ENCODE data around the gene C2orf49.
"Not testable (repeated sequence)": the region's sequence is repeated elsewhere in the genome, so short reads cannot be mapped to it uniquely, and the experiment has no call there.

Gene C2orf49

GRCh38 chr2:105321875-105322646, 15.3 kb upstream of the C2orf49 start:
- TF ChIP-seq, protein P1, sequence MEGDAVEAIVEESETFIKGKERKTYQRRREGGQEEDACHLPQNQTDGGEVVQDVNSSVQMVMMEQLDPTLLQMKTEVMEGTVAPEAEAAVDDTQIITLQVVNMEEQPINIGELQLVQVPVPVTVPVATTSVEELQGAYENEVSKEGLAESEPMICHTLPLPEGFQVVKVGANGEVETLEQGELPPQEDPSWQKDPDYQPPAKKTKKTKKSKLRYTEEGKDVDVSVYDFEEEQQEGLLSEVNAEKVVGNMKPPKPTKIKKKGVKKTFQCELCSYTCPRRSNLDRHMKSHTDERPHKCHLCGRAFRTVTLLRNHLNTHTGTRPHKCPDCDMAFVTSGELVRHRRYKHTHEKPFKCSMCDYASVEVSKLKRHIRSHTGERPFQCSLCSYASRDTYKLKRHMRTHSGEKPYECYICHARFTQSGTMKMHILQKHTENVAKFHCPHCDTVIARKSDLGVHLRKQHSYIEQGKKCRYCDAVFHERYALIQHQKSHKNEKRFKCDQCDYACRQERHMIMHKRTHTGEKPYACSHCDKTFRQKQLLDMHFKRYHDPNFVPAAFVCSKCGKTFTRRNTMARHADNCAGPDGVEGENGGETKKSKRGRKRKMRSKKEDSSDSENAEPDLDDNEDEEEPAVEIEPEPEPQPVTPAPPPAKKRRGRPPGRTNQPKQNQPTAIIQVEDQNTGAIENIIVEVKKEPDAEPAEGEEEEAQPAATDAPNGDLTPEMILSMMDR (conservative IDR thresholded peaks at IDR 0.05), result no peak
- no peak overlapping the region for H3K27ac ChIP-seq

- H3K27ac ChIP-seq, result no peak overlapping the region
- TF ChIP-seq, protein P1 (conservative IDR thresholded peaks at IDR 0.05), result no peak
Measured at GRCh38 chr2:105323111-105323510, 14.2 kb upstream of the C2orf49 start.

GRCh38 chr2:105324101-105324500, 13.2 kb upstream of the C2orf49 start:
- TF ChIP-seq, protein P1 (conservative IDR thresholded peaks at IDR 0.05), result no peak
- H3K27ac ChIP-seq, result no peak overlapping the region

DNA sequence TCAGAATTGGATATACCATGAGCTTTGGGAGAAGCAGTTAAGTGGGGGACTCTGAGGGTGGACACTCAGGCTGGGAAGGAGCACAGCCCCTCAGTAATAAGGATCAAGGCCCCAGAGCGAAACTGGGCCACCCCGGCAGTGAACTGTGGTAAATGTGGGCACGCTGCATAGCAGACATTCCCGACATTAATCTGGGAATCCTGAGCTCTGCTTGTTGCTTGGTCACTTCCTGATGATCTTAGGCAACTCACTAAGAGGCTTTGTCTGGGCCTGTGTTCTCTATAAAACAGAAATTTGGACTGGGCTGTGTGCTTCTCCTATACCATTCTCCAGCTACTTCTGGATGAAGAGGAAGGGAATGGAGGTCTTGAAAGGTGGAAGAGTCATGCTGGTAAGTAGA, 12.6 kb upstream of the C2orf49 start:
- TF ChIP-seq, protein P1 (conservative IDR thresholded peaks at IDR 0.05), result no peak

DNA sequence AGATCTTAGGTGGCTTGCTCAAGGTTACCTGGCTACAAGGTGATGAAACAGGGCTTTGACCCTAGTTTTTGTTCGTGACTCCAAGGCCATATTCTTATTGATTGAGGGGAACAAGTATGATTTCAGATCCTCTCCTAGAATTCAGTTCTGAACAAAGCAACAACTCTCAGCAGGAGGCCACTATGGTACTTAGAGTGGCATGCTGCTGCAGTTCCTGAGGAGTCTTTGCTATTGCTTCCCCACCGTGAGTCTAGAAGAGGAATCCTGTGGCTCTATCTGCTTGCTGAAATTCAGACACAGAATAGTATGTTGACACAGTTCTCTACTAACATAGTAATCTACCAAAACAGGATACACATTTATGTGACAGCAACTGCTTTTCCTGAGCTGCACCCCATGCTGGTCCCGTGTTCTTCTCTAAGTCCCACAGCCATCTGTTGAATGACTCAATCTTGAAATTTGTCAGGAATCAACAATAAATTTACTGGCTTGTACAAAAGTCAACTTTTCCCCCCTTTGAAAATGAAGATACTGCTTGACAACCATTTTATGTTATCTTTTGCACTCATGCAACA, 11.9 kb upstream of the C2orf49 start:
- TF ChIP-seq, protein P1 (conservative IDR thresholded peaks at IDR 0.05), result no peak
- no peak overlapping the region for H3K27ac ChIP-seq

More for the DNA sequence above, 12.6 kb upstream of the C2orf49 start:
- H3K27ac ChIP-seq, result no peak overlapping the region

- H3K27ac ChIP-seq, result not testable (repeated sequence)
Measured at GRCh38 chr2:105327271-105327670, 10.1 kb upstream of the C2orf49 start.

DNA sequence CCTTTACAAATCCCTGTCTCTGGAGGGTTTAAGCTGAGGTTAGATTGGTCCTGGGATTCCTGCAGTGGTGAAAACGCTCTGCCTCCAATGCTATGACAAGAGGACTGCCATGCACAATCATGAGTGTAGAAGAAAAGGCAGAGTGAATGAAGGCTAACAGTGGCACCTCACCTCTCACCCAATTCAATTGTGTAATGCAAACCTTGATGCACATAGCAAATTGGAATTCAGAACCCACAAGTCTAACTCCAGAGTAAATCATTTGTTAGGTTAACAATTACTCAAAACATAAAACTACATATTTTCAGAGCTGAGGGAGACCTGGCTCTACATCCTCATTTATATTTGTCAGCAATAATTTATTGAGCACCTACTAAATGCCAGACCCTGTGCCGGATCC, 9.7 kb upstream of the C2orf49 start:
- no peak overlapping the region; the same call in 1 of the 2 replicates for H3K27ac ChIP-seq
- TF ChIP-seq, protein P1 (conservative IDR thresholded peaks at IDR 0.05), result no peak

Data from VCaP (cell line).